ENCODE data around the gene MPIG6B.
"Not testable (repeated sequence)": the region's sequence is repeated elsewhere in the genome, so short reads cannot be mapped to it uniquely, and the experiment has no call there.

MPIG6B gene

GRCh38 chr6:31701666-31702404 is 21.3 kb upstream of the MPIG6B start:
- peak; percentile 22 for DNase-seq

GRCh38 chr6:31702405-31702818 is 20.8 kb upstream of the MPIG6B start:
- DNase-seq = no peak

- peak; percentile 97 for DNase-seq
These were observed 20.1 kb upstream of the MPIG6B start, which contains the start of gene ABHD16A for GRCh38 chr6:31702819-31703716. Gene ABHD16A, minus strand, starts transcription at chr6:31703324. Its CDS starts 43 bp downstream, at chr6:31703281.

- DNase-seq = no peak
These were observed 17.2 kb upstream of the MPIG6B start for GRCh38 chr6:31705931-31706330.

- DNase-seq = no peak
These were observed 16.6 kb upstream of the MPIG6B start, which contains the start of gene LY6G6F for GRCh38 chr6:31706599-31706998. Gene LY6G6F, plus strand, starts transcription at chr6:31706866. Its CDS starts 41 bp downstream, at chr6:31706907.

- DNase-seq = no peak
These were observed 15.5 kb upstream of the MPIG6B start for GRCh38 chr6:31707701-31708100.

GRCh38 chr6:31708224-31708623 is 14.9 kb upstream of the MPIG6B start:
- no peak for DNase-seq

- DNase-seq = not testable (repeated sequence)
These were observed 14.0 kb upstream of the MPIG6B start for GRCh38 chr6:31709157-31709556.

GRCh38 chr6:31710523-31711219 is 12.5 kb upstream of the MPIG6B start:
- no peak for DNase-seq

GRCh38 chr6:31711233-31711632 is 11.9 kb upstream of the MPIG6B start:
- no peak for DNase-seq

- DNase-seq = no peak
These were observed 10.9 kb upstream of the MPIG6B start for GRCh38 chr6:31712296-31712695.

GRCh38 chr6:31713465-31713864 is 9.7 kb upstream of the MPIG6B start:
- DNase-seq = no peak

GRCh38 chr6:31713991-31714684 is 9.0 kb upstream of the MPIG6B start:
- DNase-seq = no peak

- no peak for DNase-seq
These were observed 7.9 kb upstream of the MPIG6B start, which contains the start of gene LY6G6D for GRCh38 chr6:31715022-31715958. Gene LY6G6D, plus strand, starts transcription at chr6:31715348. Its CDS starts 8 bp downstream, at chr6:31715356.

- no peak for DNase-seq
These were observed 5.5 kb upstream of the MPIG6B start for GRCh38 chr6:31717499-31718222.

- peak; percentile 19 for DNase-seq
These were observed 4.9 kb upstream of the MPIG6B start for GRCh38 chr6:31718265-31718664.

GRCh38 chr6:31719001-31719400 is 4.2 kb upstream of the MPIG6B start:
- DNase-seq = no peak

GRCh38 chr6:31720196-31720770 is 2.9 kb upstream of the MPIG6B start:
- no peak for DNase-seq

- no peak for DNase-seq
These were observed 1.7 kb upstream of the MPIG6B start, which contains the start of gene LY6G6C for GRCh38 chr6:31721351-31722020. Gene LY6G6C, minus strand, starts transcription at chr6:31721746. Its CDS starts 67 bp downstream, at chr6:31721679.

Measured in NCI-H1105 (cell line).